D721Med (cell line): ENCODE measurements around the gene COL28A1.

Source experiments
- DNase-seq: peaks from one replicate; pipeline ENCODE4 v3.0.0; 2011; ENCODE audit warnings: low spot score; ENCODE audit not compliant: insufficient read length
- FAIRE-seq: peaks from 2 replicates; lab custom pipeline; 2011; peaks lifted over from hg19 to GRCh38; lab: Jason Lieb, UNC
- CTCF ChIP-seq: IDR thresholded peaks from 2 replicates; pipeline ENCODE4 v1.5.1; 2012; ENCODE audit warnings: mild to moderate bottlenecking, control low read depth; ENCODE audit not compliant: insufficient read depth; ENCODE audit errors: missing control alignments

The COL28A1 gene

GRCh38 chr7:7566651-7567611, 31.3 kb upstream of the COL28A1 start, which contains the start of gene MIOS:
Gene MIOS, plus strand, starts transcription at chr7:7566884. Its CDS starts 5,592 bp downstream, at chr7:7572476.
- no peak for FAIRE-seq
- peak; percentile 78 for DNase-seq
- no peak for TF ChIP-seq CTCF

- DNase-seq (no peak), FAIRE-seq (no peak)
Observed at GRCh38 chr7:7565746-7566650, 30.3 kb upstream of the COL28A1 start.

GRCh38 chr7:7565018-7565680, 29.5 kb upstream of the COL28A1 start:
- TF ChIP-seq CTCF = no peak
- peak; percentile 92 for FAIRE-seq

More at GRCh38 chr7:7565746-7566650, 30.3 kb upstream of the COL28A1 start:
- no peak for TF ChIP-seq CTCF

GRCh38 chr7:7564323-7564780, 28.7 kb upstream of the COL28A1 start:
- DNase-seq = no peak
- no peak for TF ChIP-seq CTCF
- no peak for FAIRE-seq

More at GRCh38 chr7:7565018-7565680, 29.5 kb upstream of the COL28A1 start:
- no peak for DNase-seq

GRCh38 chr7:7563813-7564212, 28.1 kb upstream of the COL28A1 start:
- no peak for DNase-seq
- TF ChIP-seq CTCF = no peak
- FAIRE-seq = no peak

- TF ChIP-seq CTCF = no peak
- FAIRE-seq = no peak
- no peak for DNase-seq
Observed at GRCh38 chr7:7563269-7563668, 27.6 kb upstream of the COL28A1 start.
